Spinal cord (tissue), 10 donors: ENCODE results near the gene LRRC25. TPM values are rescaled to one million over a fixed set of nuclear protein-coding genes. Genes with fewer than 3 reads are reported as not detected.

Source experiments
- DNase-seq, 6 donors: peaks; one replicate each; pipeline versions ENCODE4 v3.0.0 to v3.0.0-alpha.2; 2013 to 2015; ENCODE audit warnings: low spot score in 6 of 6, low read depth in 4 of 6
- H3K27ac ChIP-seq: one replicate; pipeline ENCODE4 v1.5.1; 2013; ENCODE audit warnings: low read depth, low read length, control low read depth
- H3K27me3 ChIP-seq: one replicate; pipeline ENCODE4 v1.6.1; 2013; ENCODE audit warnings: low read length; ENCODE audit not compliant: control insufficient read depth, insufficient read depth
- H3K36me3 ChIP-seq: one replicate; pipeline ENCODE4 v1.6.1; 2013; ENCODE audit warnings: low read length; ENCODE audit not compliant: control insufficient read depth, insufficient read depth
- H3K4me1 ChIP-seq: one replicate; pipeline ENCODE4 v1.6.1; 2013; ENCODE audit warnings: low read length; ENCODE audit not compliant: control insufficient read depth, insufficient read depth
- H3K4me3 ChIP-seq: one replicate; pipeline ENCODE4 v1.5.1; 2013; ENCODE audit warnings: low read depth, low read length, control low read depth
- H3K9me3 ChIP-seq: one replicate; pipeline ENCODE4 v1.6.1; 2013; ENCODE audit warnings: low read length; ENCODE audit not compliant: control insufficient read depth, insufficient read depth
- WGBS: methylation state at CpG from one replicate; pipeline ENCODE4 v1.1.5; 2013; ENCODE audit warnings: missing lambda C conversion rate; ENCODE audit not compliant: insufficient coverage; 5-methylcytosine and 5-hydroxymethylcytosine counted together
- long read RNA-seq, 4 donors: transcript quantifications; one replicate each; lab custom pipeline, GENCODE V29; 2026
- polyA plus RNA-seq, 2 donors: library from polyadenylated mRNA; unstranded; fragments of 120-200 nt; gene quantifications; one replicate each; pipeline ENCODE4 v1.2.1, GENCODE V29; 2013; ENCODE audit not compliant: insufficient read length in 2 of 2
- total RNA-seq, 2 donors: library from RNA; depleted of rRNA in 1 of 2; stranded (reverse); fragments of 120-200 nt in 1 of 2; fragments of >200 nt in 1 of 2; gene quantifications; one replicate each; pipeline versions ENCODE4 v1.2.3 to v1.2.4, GENCODE V29; 2013 to 2014
- donor health status: healthy.

The LRRC25 gene
- total RNA-seq (1 to 10 TPM; 1.8 to 2.4 TPM), polyA plus RNA-seq (1 to 10 TPM; 1.3 to 1.4 TPM)
- long read RNA-seq, donor 1, partial matches to known transcripts: 0 of 1 reads
- long read RNA-seq, donor 1, other reads (novel, unspliced or antisense): 0 of 1 reads
- long read RNA-seq, donor 2: 0 reads
- long read RNA-seq, donor 3: 0 reads
- long read RNA-seq, donor 4: 0 reads

GRCh38 chr19:18397242-18398202 lies at the start of gene LRRC25:
LRRC25 (minus strand) TSS chr19:18397622; CDS start chr19:18396963, 659 bp downstream.
- WGBS: 15% methylated on average over 31 of the region's 33 CpGs
- Histone ChIP-seq H3K4me3 (no peak within 1 kb of the TSS), H3K27ac (no peak within 1 kb of the TSS)

GRCh38 chr19:18446811-18447359 lies 49.5 kb upstream of the LRRC25 start:
- DNase-seq: no peak
- WGBS: 83% methylated on average over 12 of the region's 12 CpGs
- no peaks in the 10 kb centered on the region for H3K9me3 ChIP-seq
- H3K4me1 ChIP-seq: peaks cover 7% of the 10 kb centered on the region
- H3K4me3 ChIP-seq: no peak overlapping the region
- no peak overlapping the region for H3K27ac ChIP-seq
- no peaks in the 10 kb centered on the region for H3K27me3 ChIP-seq
- peaks cover 93% of the 10 kb centered on the region for H3K36me3 ChIP-seq

More at GRCh38 chr19:18397242-18398202, at the start of gene LRRC25:
- H3K36me3 ChIP-seq: no peaks in the 10 kb centered on the region
- no peak for DNase-seq
- no peaks in the 10 kb centered on the region for H3K9me3 ChIP-seq
- peaks cover 2% of the 10 kb centered on the region for H3K27me3 ChIP-seq
- H3K4me1 ChIP-seq: peaks cover 8% of the 10 kb centered on the region

DNA sequence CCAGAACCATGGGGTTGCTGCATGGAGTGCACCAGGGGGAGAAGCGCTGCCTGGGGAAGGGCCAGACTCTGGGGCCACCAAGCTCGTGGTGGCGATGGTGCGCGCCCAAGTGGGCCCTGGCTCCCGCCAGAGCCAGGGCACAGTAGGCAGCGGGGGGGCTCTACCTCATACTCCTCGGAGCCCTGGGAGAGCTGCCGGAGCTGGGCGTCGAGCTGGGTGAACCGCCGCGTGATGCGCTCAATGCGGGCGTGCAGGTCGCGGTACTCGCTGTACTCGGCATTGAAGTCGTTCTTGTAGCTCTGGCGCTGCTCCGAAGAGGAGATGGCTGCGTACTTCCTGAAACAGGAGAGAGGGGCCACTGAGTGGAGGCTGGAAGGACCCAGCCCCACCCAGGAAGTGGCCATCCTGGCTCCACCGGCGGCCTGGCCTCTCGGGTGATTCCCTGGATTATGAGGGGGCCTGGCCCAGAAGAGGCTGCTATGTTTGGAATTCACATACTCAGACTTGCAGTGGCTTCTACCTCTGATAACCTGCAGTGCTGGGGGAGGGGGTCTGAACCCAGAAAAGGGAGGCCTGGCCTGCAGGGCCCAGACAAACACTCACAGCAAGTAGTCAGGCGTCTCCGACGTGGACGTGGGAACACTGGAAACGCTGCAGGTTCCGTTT lies 48.9 kb upstream of the LRRC25 start:
- DNase-seq: no peak
- no peaks in the 10 kb centered on the region for H3K27me3 ChIP-seq
- H3K9me3 ChIP-seq: no peaks in the 10 kb centered on the region
- H3K27ac ChIP-seq: no peak overlapping the region
- WGBS: 95% methylated on average over 33 of the region's 34 CpGs
- peaks cover 94% of the 10 kb centered on the region for H3K36me3 ChIP-seq
- no peak overlapping the region for H3K4me3 ChIP-seq
- peaks cover 7% of the 10 kb centered on the region for H3K4me1 ChIP-seq

DNA sequence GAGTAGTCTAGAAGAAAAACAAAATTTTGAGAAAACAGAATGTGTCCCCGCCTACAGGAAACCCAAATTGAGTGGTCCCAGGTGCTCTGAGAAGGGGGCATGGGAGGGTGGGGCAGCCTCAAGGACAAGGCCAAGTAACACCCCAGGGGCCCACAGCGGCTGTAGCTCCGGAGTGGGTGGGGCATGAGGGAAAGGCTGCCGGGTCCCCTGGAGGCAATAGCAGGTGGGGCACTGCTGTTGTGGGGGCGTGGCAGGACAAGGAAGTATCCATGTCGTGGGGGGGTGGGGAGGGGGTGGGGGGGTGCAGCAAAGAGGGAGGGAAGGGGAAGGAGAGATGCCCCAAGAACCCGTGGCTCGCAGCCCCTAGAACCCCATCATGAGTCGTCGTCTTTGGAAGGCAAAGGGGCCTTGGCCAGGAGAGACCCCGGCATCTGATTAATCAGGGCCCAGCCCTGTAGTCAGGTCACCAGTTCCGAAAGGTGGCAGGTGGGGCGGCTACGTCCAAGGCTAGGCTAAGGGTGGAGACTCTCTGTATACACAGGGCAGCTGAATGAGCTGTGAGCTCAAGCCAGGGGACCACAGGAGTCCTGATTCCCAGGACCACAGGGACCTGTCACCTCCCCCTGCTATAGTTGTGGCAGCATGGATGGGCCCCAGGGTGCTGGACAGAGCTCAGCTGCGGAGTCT lies 48.0 kb upstream of the LRRC25 start:
- Histone ChIP-seq H3K27me3 (no peaks in the 10 kb centered on the region), H3K4me1 (no peaks in the 10 kb centered on the region), H3K9me3 (no peaks in the 10 kb centered on the region), H3K4me3 (no peak overlapping the region), H3K36me3 (peaks cover 94% of the 10 kb centered on the region), H3K27ac (no peak overlapping the region)
- no peak for DNase-seq
- 94% methylated on average over 10 of the region's 15 CpGs for WGBS

GRCh38 chr19:18444513-18444912 lies 47.1 kb upstream of the LRRC25 start:
- Histone ChIP-seq H3K36me3 (peaks cover 86% of the 10 kb centered on the region), H3K4me3 (no peak overlapping the region), H3K27ac (no peak overlapping the region), H3K9me3 (no peaks in the 10 kb centered on the region), H3K27me3 (no peaks in the 10 kb centered on the region), H3K4me1 (no peaks in the 10 kb centered on the region)
- 82% methylated on average over 11 of the region's 19 CpGs for WGBS
- no peak for DNase-seq

GRCh38 chr19:18443831-18444230 lies 46.4 kb upstream of the LRRC25 start:
- Histone ChIP-seq H3K4me3 (no peak overlapping the region), H3K4me1 (peaks cover 6% of the 10 kb centered on the region), H3K27me3 (no peaks in the 10 kb centered on the region), H3K36me3 (peaks cover 79% of the 10 kb centered on the region), H3K9me3 (no peaks in the 10 kb centered on the region), H3K27ac (no peak overlapping the region)
- 87% methylated on average over 11 of the region's 11 CpGs for WGBS
- DNase-seq: no peak

DNA sequence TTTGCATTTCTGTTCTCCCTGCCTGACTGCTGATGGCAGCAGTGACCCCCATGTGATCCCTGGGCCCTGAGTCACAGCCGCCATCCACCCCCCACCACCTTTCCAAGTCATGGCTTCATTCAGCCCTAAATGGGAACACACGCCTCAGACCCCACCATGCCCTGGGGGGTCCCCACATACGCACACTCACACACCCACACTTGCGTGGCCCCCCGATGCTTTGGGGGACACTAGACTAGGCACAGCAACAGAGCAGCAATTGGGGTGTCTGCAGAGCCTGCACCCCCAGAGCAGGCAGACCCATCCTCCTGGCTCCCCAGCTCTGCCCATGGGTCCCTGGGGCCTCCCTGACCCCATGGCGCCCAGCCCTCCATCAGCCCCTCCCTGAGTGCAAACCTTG lies 46.0 kb upstream of the LRRC25 start:
- Histone ChIP-seq H3K27me3 (no peaks in the 10 kb centered on the region), H3K27ac (no peak overlapping the region), H3K36me3 (peaks cover 75% of the 10 kb centered on the region), H3K9me3 (no peaks in the 10 kb centered on the region), H3K4me1 (peaks cover 10% of the 10 kb centered on the region), H3K4me3 (no peak overlapping the region)
- no peak for DNase-seq
- 94% methylated on average over 6 of the region's 6 CpGs for WGBS

DNA sequence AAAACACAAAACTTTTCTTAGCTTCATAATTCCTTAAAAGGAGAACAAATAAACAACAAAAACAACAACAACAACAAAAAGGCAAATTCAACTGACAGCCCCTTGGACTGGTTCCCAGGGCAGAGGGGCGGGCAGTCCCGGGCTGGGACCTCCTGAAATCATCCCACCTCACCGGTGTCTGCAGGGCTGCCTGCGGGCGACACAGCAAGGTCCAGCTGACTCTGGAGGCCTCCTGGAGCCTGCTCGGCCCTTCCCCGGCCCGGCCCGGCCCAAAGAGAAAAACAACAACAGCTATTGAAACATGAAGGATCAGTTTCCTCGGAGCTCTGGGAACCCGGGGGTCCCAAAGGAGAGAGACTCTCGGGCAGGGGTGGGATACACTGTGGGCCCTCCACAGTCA lies 45.5 kb upstream of the LRRC25 start:
- no peak for DNase-seq
- Histone ChIP-seq H3K4me1 (peaks cover 14% of the 10 kb centered on the region), H3K27me3 (no peaks in the 10 kb centered on the region), H3K9me3 (no peaks in the 10 kb centered on the region), H3K27ac (no peak overlapping the region), H3K36me3 (peaks cover 70% of the 10 kb centered on the region), H3K4me3 (no peak overlapping the region)
- WGBS: 64% methylated on average over 12 of the region's 12 CpGs
